HepG2 (cell line): ENCODE data around the gene SRC. TPM values are rescaled to one million over a fixed set of nuclear protein-coding genes. Genes with fewer than 3 reads are reported as not detected.

Experiments used
- CBFB ChIP-seq: sonication (generic); formaldehyde crosslinking; IDR thresholded peaks from 2 replicates; pipeline ENCODE4 v1.4.0; 2020; ENCODE audit warnings: missing genetic modification reagents
- ERF ChIP-seq: IDR thresholded peaks from 2 replicates; pipeline ENCODE4 v1.6.1; 2018; ENCODE audit warnings: missing biosample characterization, missing genetic modification reagents
- IKZF1 ChIP-seq: fragments of 450-650 bp; IDR thresholded peaks from 2 replicates; pipeline ENCODE4 v1.7.1; 2016
- ISL2 ChIP-seq: sonication (generic); formaldehyde crosslinking; IDR thresholded peaks from 2 replicates; pipeline ENCODE4 v1.5.0; 2020; ENCODE audit warnings: missing genetic modification reagents
- PHB2 ChIP-seq: fragments of 450-650 bp; IDR thresholded peaks from 2 replicates; pipeline ENCODE4 v1.6.1; 2018; ENCODE audit not compliant: partially characterized antibody
- ZNF10 ChIP-seq: sonication (generic); formaldehyde crosslinking; IDR thresholded peaks from 2 replicates; pipeline ENCODE4 v1.4.0; 2020; ENCODE audit warnings: mild to moderate bottlenecking, low read depth, missing genetic modification reagents, borderline replicate concordance
- ZNF136 ChIP-seq: sonication (generic); formaldehyde crosslinking; IDR thresholded peaks from 2 replicates; pipeline ENCODE4 v1.8.1; 2022; ENCODE audit warnings: low read depth, mild to moderate bottlenecking, moderate library complexity, missing genetic modification reagents
- ZNF788 ChIP-seq: sonication (generic); formaldehyde crosslinking; IDR thresholded peaks from 2 replicates; pipeline ENCODE4 v1.5.0; 2020; ENCODE audit warnings: mild to moderate bottlenecking, missing genetic modification reagents, borderline replicate concordance
- polyA plus RNA-seq, 8 experiments: library from polyadenylated mRNA; depleted of rRNA in 3 of 8; stranded (reverse) in 7 of 8; unstranded in 1 of 8; fragments of >200 nt; fragmentation: Illumina TruSeq in 4 of 8; extraction: Trizol in 4 of 8; gene quantifications; 2 replicates each; pipeline versions ENCODE4 v1.2.1 to v1.2.3, GENCODE V29; 2011 to 2016; ENCODE audit warnings: low read depth in 4 of 8, missing spikeins in 1 of 8, mixed read lengths in 1 of 8; ENCODE audit not compliant: insufficient read depth in 1 of 8
- total RNA-seq, 5 experiments: library from RNA; depleted of rRNA; stranded (reverse); fragments of >200 nt; fragmentation: Illumina TruSeq; extraction: Trizol; gene quantifications; 2 replicates each; pipeline ENCODE4 v1.2.3, GENCODE V29; 2016; ENCODE audit warnings: low read depth in 1 of 5
- TF ChIP-seq, protein P1 (sequence below), 2 experiments: fragments of 450-650 bp in 1 of 2; sonication (generic) in 1 of 2; formaldehyde crosslinking in 1 of 2; IDR thresholded peaks; 2 replicates each; pipeline versions ENCODE4 v1.6.1 to v1.8.0; 2016 to 2022; ENCODE audit warnings: antibody characterized with exemption in 1 of 2, mild to moderate bottlenecking in 1 of 2, missing genetic modification reagents in 1 of 2
- TF ChIP-seq, protein P2 (sequence below): fragments of 450-650 bp; IDR thresholded peaks from 2 replicates; pipeline ENCODE4 v1.6.1; 2017

Gene SRC
- total and polyA plus RNA-seq, 2 of the 13 experiments (the other 11 are each of a cell fraction or from before 2014, with no cell fraction given) = 54.7 to 192 TPM

DNA sequence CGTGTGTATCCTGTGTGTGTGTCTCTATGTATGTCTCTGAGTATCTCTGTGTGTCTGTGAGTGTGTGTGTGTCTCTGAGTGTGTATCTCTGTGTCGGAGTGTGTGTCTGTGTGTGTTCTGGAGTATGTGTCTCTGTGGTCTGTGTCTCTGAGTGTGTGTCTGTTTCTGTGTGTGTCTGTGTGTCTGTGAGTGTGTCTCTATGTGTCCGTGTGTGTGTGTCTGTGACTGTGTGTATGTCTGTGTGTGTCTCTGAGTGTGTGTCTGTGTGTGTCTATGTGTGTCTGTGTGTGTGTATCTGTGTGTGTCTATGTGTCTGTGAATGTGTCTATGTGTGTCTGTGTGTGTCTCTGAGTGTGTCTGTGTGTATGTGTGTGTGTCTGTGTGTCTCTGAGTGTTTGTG lies 73.4 kb downstream of the SRC start (continued):
- TF ChIP-seq, protein P1, sequence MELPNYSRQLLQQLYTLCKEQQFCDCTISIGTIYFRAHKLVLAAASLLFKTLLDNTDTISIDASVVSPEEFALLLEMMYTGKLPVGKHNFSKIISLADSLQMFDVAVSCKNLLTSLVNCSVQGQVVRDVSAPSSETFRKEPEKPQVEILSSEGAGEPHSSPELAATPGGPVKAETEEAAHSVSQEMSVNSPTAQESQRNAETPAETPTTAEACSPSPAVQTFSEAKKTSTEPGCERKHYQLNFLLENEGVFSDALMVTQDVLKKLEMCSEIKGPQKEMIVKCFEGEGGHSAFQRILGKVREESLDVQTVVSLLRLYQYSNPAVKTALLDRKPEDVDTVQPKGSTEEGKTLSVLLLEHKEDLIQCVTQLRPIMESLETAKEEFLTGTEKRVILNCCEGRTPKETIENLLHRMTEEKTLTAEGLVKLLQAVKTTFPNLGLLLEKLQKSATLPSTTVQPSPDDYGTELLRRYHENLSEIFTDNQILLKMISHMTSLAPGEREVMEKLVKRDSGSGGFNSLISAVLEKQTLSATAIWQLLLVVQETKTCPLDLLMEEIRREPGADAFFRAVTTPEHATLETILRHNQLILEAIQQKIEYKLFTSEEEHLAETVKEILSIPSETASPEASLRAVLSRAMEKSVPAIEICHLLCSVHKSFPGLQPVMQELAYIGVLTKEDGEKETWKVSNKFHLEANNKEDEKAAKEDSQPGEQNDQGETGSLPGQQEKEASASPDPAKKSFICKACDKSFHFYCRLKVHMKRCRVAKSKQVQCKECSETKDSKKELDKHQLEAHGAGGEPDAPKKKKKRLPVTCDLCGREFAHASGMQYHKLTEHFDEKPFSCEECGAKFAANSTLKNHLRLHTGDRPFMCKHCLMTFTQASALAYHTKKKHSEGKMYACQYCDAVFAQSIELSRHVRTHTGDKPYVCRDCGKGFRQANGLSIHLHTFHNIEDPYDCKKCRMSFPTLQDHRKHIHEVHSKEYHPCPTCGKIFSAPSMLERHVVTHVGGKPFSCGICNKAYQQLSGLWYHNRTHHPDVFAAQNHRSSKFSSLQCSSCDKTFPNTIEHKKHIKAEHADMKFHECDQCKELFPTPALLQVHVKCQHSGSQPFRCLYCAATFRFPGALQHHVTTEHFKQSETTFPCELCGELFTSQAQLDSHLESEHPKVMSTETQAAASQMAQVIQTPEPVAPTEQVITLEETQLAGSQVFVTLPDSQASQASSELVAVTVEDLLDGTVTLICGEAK (IDR thresholded peaks at IDR 0.05) = 0 out of 2 replicates have a peak, but pooled peaks have one; percentile 5
- TF ChIP-seq, protein P1 (CRISPR knock-in tag; IDR thresholded peaks at IDR 0.05) = no peak
- TF ChIP-seq ERF (CRISPR knock-in tag) = no peak
- TF ChIP-seq ISL2 (CRISPR knock-in tag) = no peak
- peak; percentile 88; the same call in 1 of the 2 replicates for TF ChIP-seq IKZF1
- TF ChIP-seq ZNF788 (CRISPR knock-in tag) = no peak
- TF ChIP-seq CBFB (CRISPR knock-in tag) = no peak
- TF ChIP-seq, protein P2, sequence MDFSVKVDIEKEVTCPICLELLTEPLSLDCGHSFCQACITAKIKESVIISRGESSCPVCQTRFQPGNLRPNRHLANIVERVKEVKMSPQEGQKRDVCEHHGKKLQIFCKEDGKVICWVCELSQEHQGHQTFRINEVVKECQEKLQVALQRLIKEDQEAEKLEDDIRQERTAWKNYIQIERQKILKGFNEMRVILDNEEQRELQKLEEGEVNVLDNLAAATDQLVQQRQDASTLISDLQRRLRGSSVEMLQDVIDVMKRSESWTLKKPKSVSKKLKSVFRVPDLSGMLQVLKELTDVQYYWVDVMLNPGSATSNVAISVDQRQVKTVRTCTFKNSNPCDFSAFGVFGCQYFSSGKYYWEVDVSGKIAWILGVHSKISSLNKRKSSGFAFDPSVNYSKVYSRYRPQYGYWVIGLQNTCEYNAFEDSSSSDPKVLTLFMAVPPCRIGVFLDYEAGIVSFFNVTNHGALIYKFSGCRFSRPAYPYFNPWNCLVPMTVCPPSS = peak; percentile 89; the same call in 1 of the 2 replicates
- TF ChIP-seq ZNF10 (CRISPR knock-in tag) = no peak
- TF ChIP-seq PHB2 = peak; percentile 64
- TF ChIP-seq ZNF136 (CRISPR knock-in tag) = no peak
- TF ChIP-seq, all 625 proteins: peak for 19
